ENCODE data around the gene RARS2. TPM values are rescaled to one million over a fixed set of nuclear protein-coding genes. Genes with fewer than 3 reads are reported as not detected.

The RARS2 gene
- total RNA-seq, 6 donors from 2014 or later = 21.9 to 32.5 (median 23.7) TPM

DNA sequence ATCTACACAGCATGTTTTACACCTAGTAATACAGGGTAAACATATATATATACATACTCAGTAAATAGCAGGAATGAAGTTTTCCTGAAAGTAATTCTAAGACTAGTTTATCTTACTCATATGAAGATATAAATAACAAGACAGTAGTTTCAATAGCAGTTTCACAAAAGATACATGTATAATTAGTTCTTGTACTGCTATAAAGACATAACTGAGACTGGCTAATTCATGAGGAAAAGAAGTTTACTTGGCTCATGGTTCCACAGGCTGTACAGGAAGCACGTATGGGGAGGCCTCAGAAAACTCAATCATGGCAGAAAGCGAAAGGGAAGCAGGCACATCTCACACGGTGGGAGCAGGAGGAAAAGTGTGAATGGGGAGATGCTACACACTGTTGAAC is 16.9 kb downstream of the RARS2 start:
- Histone ChIP-seq H3K9me3 (no peaks in the 10 kb centered on the region), H3K36me3 (peaks cover 0 to 7% (median 0%) of the 10 kb centered on the region in 4 donors), H3K27me3 (no peaks in the 10 kb centered on the region), H3K4me1 (peaks cover 8 to 32% (median 17%) of the 10 kb centered on the region in 4 donors), H3K4me3 (no peak overlapping the region), H3K27ac (no peak overlapping the region)
- ATAC-seq (ENCODE audit: low FRiP score in 2 of 2) = no peak
- WGBS, 2 donors = 88 to 92% methylated on average over 3 of the region's 3 CpGs
- TF ChIP-seq POLR2A (IDR thresholded peaks at IDR 0.05) = no peak
- no peak for TF ChIP-seq POLR2AphosphoS5 (IDR thresholded peaks at IDR 0.05)
- no peak for TF ChIP-seq EP300 (IDR thresholded peaks at IDR 0.05)
- no peak for TF ChIP-seq CTCF (IDR thresholded peaks at IDR 0.05)
- DNase-seq = no peak

DNA sequence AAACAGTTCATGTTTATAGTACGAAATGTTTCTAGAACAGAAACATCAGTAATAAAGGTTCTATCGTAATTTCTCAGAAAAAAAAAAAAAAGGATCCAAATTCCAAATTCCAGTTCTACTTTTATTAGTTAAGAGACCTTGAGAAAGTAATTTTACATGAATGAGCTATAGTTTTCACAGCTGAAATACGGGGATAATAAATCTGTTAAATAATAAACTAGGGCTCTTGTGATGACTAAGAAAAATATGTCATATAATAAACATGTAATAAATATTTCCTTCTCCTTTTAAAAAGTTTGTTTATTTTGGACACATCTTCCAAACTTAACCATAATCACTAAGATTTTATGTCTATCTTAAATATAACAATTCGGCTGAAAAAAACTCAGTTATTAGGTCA is 17.8 kb downstream of the RARS2 start:
- Histone ChIP-seq H3K4me3 (no peak overlapping the region), H3K4me1 (peaks cover 8 to 32% (median 17%) of the 10 kb centered on the region in 4 donors), H3K27me3 (no peaks in the 10 kb centered on the region), H3K36me3 (peaks cover 0 to 4% (median 0%) of the 10 kb centered on the region in 4 donors), H3K9me3 (no peaks in the 10 kb centered on the region), H3K27ac (no peak overlapping the region)
- ATAC-seq (ENCODE audit: low FRiP score in 2 of 2) = no peak
- 79 to 82% methylated on average over 4 of the region's 4 CpGs for WGBS, 2 donors
- no peak for TF ChIP-seq POLR2A (IDR thresholded peaks at IDR 0.05)
- TF ChIP-seq POLR2AphosphoS5 (IDR thresholded peaks at IDR 0.05) = no peak
- no peak for TF ChIP-seq CTCF (IDR thresholded peaks at IDR 0.05)
- no peak for TF ChIP-seq EP300 (IDR thresholded peaks at IDR 0.05)
- DNase-seq = no peak

GRCh38 chr6:87561017-87561416 is 28.8 kb downstream of the RARS2 start:
- no peak overlapping the region for H3K27ac ChIP-seq
- H3K36me3 ChIP-seq = peaks cover 11 to 49% (median 18%) of the 10 kb centered on the region in 4 donors
- TF ChIP-seq POLR2A (IDR thresholded peaks at IDR 0.05) (no peak), POLR2AphosphoS5 (IDR thresholded peaks at IDR 0.05) (no peak), CTCF (IDR thresholded peaks at IDR 0.05) (no peak), EP300 (IDR thresholded peaks at IDR 0.05) (no peak)
- 74 to 80% methylated on average over 1 of the region's 1 CpG for whole genome bisulfite sequencing, 2 donors
- ATAC-seq (ENCODE audit: low FRiP score in 2 of 2) (no peak), DNase-seq (no peak)
- no peaks in the 10 kb centered on the region for H3K4me1 ChIP-seq
- no peaks in the 10 kb centered on the region for H3K9me3 ChIP-seq
- no peak overlapping the region for H3K4me3 ChIP-seq
- H3K27me3 ChIP-seq = no peaks in the 10 kb centered on the region

DNA sequence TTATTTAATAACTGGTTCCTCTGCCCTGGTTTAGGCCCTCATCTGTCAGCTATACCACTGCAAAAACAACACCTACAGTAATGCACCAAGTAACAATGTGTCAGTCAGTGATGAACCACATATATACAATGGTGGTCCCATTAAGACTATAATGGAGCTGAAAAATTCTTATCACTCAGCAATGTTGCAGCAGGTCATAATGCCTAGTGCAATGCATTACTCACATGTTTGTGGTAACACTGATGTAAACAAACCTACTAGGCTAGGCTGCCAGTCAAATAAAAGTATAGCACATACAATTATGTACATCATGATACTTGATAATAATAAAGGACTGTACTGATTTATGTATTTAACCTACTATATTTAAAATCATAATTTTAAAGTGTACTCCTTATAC is 31.3 kb downstream of the RARS2 start:
- Histone ChIP-seq H3K9me3 (no peaks in the 10 kb centered on the region), H3K4me3 (no peak overlapping the region), H3K27me3 (no peaks in the 10 kb centered on the region), H3K27ac (no peak overlapping the region), H3K36me3 (peaks cover 17 to 68% (median 21%) of the 10 kb centered on the region in 4 donors), H3K4me1 (no peaks in the 10 kb centered on the region)
- TF ChIP-seq CTCF (IDR thresholded peaks at IDR 0.05) (no peak), POLR2AphosphoS5 (IDR thresholded peaks at IDR 0.05) (no peak), EP300 (IDR thresholded peaks at IDR 0.05) (no peak), POLR2A (IDR thresholded peaks at IDR 0.05) (no peak)
- DNase-seq (no peak), ATAC-seq (ENCODE audit: low FRiP score in 2 of 2) (no peak)

GRCh38 chr6:87555506-87555905 is 34.3 kb downstream of the RARS2 start:
- H3K36me3 ChIP-seq = peaks cover 3 to 55% (median 12%) of the 10 kb centered on the region in 4 donors
- DNase-seq = no peak

More at GRCh38 chr6:87555506-87555905, 34.3 kb downstream of the RARS2 start:
- TF ChIP-seq EP300 (IDR thresholded peaks at IDR 0.05) = no peak
- no peak for TF ChIP-seq POLR2AphosphoS5 (IDR thresholded peaks at IDR 0.05)
- no peak for TF ChIP-seq CTCF (IDR thresholded peaks at IDR 0.05)
- no peak for TF ChIP-seq POLR2A (IDR thresholded peaks at IDR 0.05)
- no peak overlapping the region for H3K27ac ChIP-seq
- no peak for ATAC-seq (ENCODE audit: low FRiP score in 2 of 2)
- H3K9me3 ChIP-seq = no peaks in the 10 kb centered on the region
- no peaks in the 10 kb centered on the region for H3K4me1 ChIP-seq
- no peaks in the 10 kb centered on the region for H3K27me3 ChIP-seq
- no peak overlapping the region for H3K4me3 ChIP-seq

All from upper lobe of left lung (tissue), 6 donors.